DND-41 (cell line): ENCODE data around the gene GABRA5.

Experiments
- CTCF ChIP-seq: IDR thresholded peaks from 2 replicates; pipeline ENCODE4 v1.5.1; 2012; ENCODE audit warnings: borderline replicate concordance, low read length, moderate library complexity, mild to moderate bottlenecking; ENCODE audit not compliant: poor library complexity, severe bottlenecking; ENCODE audit errors: extremely low read depth
- EZH2 ChIP-seq: IDR thresholded peaks from 3 replicates; pipeline ENCODE4 v1.6.1; 2012; ENCODE audit warnings: borderline replicate concordance, low read depth, mild to moderate bottlenecking, moderate library complexity, low read length, inconsistent platforms; ENCODE audit not compliant: severe bottlenecking

GRCh38 chr15:26844901-26845300, 22.0 kb upstream of the GABRA5 start:
- no peak for TF ChIP-seq CTCF
- TF ChIP-seq EZH2 = no peak
